Suprapubic skin (tissue), 4 donors: ENCODE measurements around the gene HSP90B1. TPM values are rescaled to one million over a fixed set of nuclear protein-coding genes. Genes with fewer than 3 reads are reported as not detected.

ENCODE experiments used
- DNase-seq, 2 donors: peaks; one replicate each; pipeline ENCODE4 v3.0.0-alpha.2; 2019; ENCODE audit warnings: low spot score in 2 of 2
- H3K27ac ChIP-seq: fragments of 200-600 bp; sonication (generic); one replicate; pipeline ENCODE4 v1.5.1; 2019
- H3K27me3 ChIP-seq: fragments of 200-600 bp; sonication (generic); one replicate; pipeline ENCODE4 v1.5.1; 2019
- H3K36me3 ChIP-seq: fragments of 200-600 bp; sonication (generic); one replicate; pipeline ENCODE4 v1.5.1; 2019
- H3K4me1 ChIP-seq: fragments of 200-600 bp; sonication (generic); one replicate; pipeline ENCODE4 v1.5.1; 2019
- H3K4me3 ChIP-seq: fragments of 200-600 bp; sonication (generic); one replicate; pipeline ENCODE4 v1.5.1; 2019; ENCODE audit warnings: mild to moderate bottlenecking
- H3K9me3 ChIP-seq: fragments of 200-600 bp; sonication (generic); one replicate; pipeline ENCODE4 v1.5.1; 2019
- CTCF ChIP-seq, 2 donors: fragments of 200-600 bp in 1 of 2; fragments of 450-650 bp in 1 of 2; sonication (generic) in 1 of 2; IDR thresholded peaks; one replicate each; pipeline ENCODE4 v1.5.1; 2016 to 2019; ENCODE audit warnings: antibody characterized with exemption in 2 of 2, mild to moderate bottlenecking in 1 of 2, moderate library complexity in 1 of 2
- EP300 ChIP-seq: sonication (generic); formaldehyde crosslinking; IDR thresholded peaks from one replicate; pipeline ENCODE4 v1.6.1; 2017; ENCODE audit warnings: antibody characterized with exemption
- POLR2A ChIP-seq, 2 donors: fragments of 450-650 bp; IDR thresholded peaks; one replicate each; pipeline ENCODE4 v1.6.1; 2017; ENCODE audit warnings: antibody characterized with exemption in 2 of 2, mild to moderate bottlenecking in 2 of 2, moderate library complexity in 2 of 2
- POLR2AphosphoS5 ChIP-seq, 3 donors: sonication (generic); formaldehyde crosslinking; IDR thresholded peaks; one replicate each; pipeline ENCODE4 v1.6.1; 2017; ENCODE audit warnings: antibody characterized with exemption in 3 of 3
- WGBS: methylation state at CpG from one replicate; pipeline ENCODE4 v1.1.5; 2018; 5-methylcytosine and 5-hydroxymethylcytosine counted together
- total RNA-seq, 4 donors: library from RNA; depleted of rRNA; stranded (reverse); fragments of >200 nt; gene quantifications; one replicate each; pipeline ENCODE4 v1.1.0, GENCODE V29; 2016

HSP90B1 gene
- total RNA-seq, 4 donors from 2014 or later, result 138 to 156 (median 141) TPM

DNA sequence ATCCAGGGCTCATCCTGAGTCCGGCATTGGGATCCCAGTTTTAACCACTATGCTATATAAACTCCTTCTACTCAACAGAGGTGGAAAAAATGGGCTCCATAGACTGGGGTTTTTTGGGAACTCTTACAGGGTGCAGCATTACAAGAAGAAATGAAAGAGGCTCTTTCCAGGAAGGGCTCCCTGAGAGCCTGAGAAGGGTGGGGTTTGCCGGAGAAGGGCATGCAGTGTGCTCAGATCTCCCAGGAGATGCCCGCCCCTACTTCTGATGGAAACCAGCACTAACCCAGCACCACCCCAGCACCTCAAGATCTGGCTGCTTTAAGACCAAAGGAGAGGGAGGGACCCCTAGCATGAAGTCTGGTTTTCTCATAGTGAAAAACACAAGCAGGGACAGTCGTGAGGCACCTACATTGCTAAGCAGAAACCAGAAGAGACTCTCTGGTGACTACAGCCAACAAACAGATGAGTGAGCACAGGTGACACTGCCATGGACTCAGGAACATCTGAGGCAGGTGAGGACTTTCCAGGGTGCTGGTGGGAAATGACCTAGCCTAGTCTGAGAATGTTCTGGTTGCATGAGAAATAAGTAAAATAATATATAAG, 43.9 kb upstream of the HSP90B1 start:
- TF ChIP-seq EP300 (no peak), POLR2A (IDR thresholded peaks at IDR 0.05) (no peak), CTCF (IDR thresholded peaks at IDR 0.05) (no peak), POLR2AphosphoS5 (IDR thresholded peaks at IDR 0.05) (no peak)
- no peaks in the 10 kb centered on the region for H3K9me3 ChIP-seq
- H3K27me3 ChIP-seq, result no peaks in the 10 kb centered on the region
- no peak overlapping the region for H3K4me3 ChIP-seq
- no peaks in the 10 kb centered on the region for H3K4me1 ChIP-seq
- no peak overlapping the region for H3K27ac ChIP-seq
- H3K36me3 ChIP-seq, result no peaks in the 10 kb centered on the region
- WGBS, result 76% methylated on average over 4 of the region's 4 CpGs
- DNase-seq, result no peak

DNA sequence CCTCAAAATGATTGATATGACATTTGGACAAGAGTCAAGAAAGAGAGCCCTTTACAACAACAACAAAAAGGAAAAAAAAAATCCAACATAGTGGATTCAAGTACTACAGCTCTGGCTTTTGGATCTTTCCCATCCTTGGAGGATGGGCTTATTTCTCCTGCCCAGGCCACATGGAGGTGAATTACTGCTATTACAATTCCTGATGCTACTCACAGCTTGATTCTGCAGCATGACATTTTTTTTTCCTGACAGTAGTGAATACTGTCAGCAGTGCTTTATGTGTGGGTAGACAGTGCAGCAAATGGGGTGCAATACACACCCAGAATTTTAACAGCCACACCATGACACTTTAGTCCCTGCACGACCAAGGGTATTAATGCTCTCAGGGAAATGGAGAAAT, 42.5 kb upstream of the HSP90B1 start:
- no peak for DNase-seq
- Histone ChIP-seq H3K4me3 (no peak overlapping the region), H3K9me3 (no peaks in the 10 kb centered on the region), H3K27ac (no peak overlapping the region), H3K4me1 (no peaks in the 10 kb centered on the region), H3K36me3 (no peaks in the 10 kb centered on the region), H3K27me3 (no peaks in the 10 kb centered on the region)
- TF ChIP-seq EP300 (no peak), POLR2AphosphoS5 (IDR thresholded peaks at IDR 0.05) (no peak), CTCF (IDR thresholded peaks at IDR 0.05) (no peak), POLR2A (IDR thresholded peaks at IDR 0.05) (no peak)
- WGBS, result 52% methylated on average over 1 of the region's 1 CpG

- TF ChIP-seq EP300 (no peak), CTCF (IDR thresholded peaks at IDR 0.05) (no peak), POLR2AphosphoS5 (IDR thresholded peaks at IDR 0.05) (no peak), POLR2A (IDR thresholded peaks at IDR 0.05) (no peak)
- Histone ChIP-seq H3K27ac (no peak overlapping the region), H3K36me3 (no peaks in the 10 kb centered on the region), H3K4me3 (no peak overlapping the region), H3K4me1 (no peaks in the 10 kb centered on the region), H3K9me3 (no peaks in the 10 kb centered on the region), H3K27me3 (no peaks in the 10 kb centered on the region)
- 78% methylated on average over 3 of the region's 3 CpGs for WGBS
- no peak for DNase-seq
Measured at GRCh38 chr12:103897316-103897715, 32.9 kb upstream of the HSP90B1 start.

- TF ChIP-seq POLR2AphosphoS5 (IDR thresholded peaks at IDR 0.05), result no peak
- no peak for TF ChIP-seq EP300
- TF ChIP-seq POLR2A (IDR thresholded peaks at IDR 0.05), result no peak
- no peak for TF ChIP-seq CTCF (IDR thresholded peaks at IDR 0.05)
- WGBS, result 72% methylated on average over 7 of the region's 7 CpGs
- DNase-seq, result no peak
Measured at GRCh38 chr12:103901518-103902173, 28.6 kb upstream of the HSP90B1 start.

DNA sequence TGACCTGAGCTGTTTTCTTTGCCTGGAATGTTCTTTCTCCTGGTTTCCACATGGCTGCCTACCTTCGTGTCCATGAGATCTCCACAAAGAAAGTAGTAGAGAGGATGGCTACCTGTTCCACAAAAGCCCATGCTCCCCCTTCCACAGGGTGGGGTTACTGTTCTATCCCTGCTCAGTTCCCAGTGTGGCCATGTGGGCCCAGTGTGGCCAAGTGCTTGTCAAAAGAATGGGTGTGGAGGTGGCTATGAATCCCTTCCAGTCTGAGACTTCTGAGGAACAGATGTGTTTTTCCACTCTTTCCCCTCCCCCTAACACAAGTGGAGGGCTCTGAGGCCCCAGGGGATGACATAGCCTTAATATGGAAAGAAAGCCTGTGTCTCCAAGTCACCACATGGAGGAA, 26.2 kb upstream of the HSP90B1 start:
- no peak for DNase-seq
- WGBS, result 92% methylated on average over 1 of the region's 1 CpG
- Histone ChIP-seq H3K27me3 (no peaks in the 10 kb centered on the region), H3K9me3 (no peaks in the 10 kb centered on the region), H3K4me1 (no peaks in the 10 kb centered on the region), H3K4me3 (no peak overlapping the region), H3K36me3 (no peaks in the 10 kb centered on the region), H3K27ac (no peak overlapping the region)
- TF ChIP-seq POLR2AphosphoS5 (IDR thresholded peaks at IDR 0.05), result no peak
- no peak for TF ChIP-seq CTCF (IDR thresholded peaks at IDR 0.05)
- TF ChIP-seq POLR2A (IDR thresholded peaks at IDR 0.05), result no peak
- TF ChIP-seq EP300, result no peak

More at GRCh38 chr12:103901518-103902173, 28.6 kb upstream of the HSP90B1 start:
- H3K27me3 ChIP-seq, result no peaks in the 10 kb centered on the region
- no peak overlapping the region for H3K4me3 ChIP-seq
- H3K36me3 ChIP-seq, result no peaks in the 10 kb centered on the region
- no peaks in the 10 kb centered on the region for H3K9me3 ChIP-seq
- H3K27ac ChIP-seq, result no peak overlapping the region
- H3K4me1 ChIP-seq, result no peaks in the 10 kb centered on the region
